ENCODE measurements around the gene SDCBP2. TPM values are rescaled to one million over a fixed set of nuclear protein-coding genes. Genes with fewer than 3 reads are reported as not detected.

The SDCBP2 gene
- polyA plus RNA-seq, 2 of the 4 experiments (the other 2 are of a cell fraction): 0.35 to 0.58 TPM

GRCh38 chr20:1338096-1338495 is 9.2 kb upstream of the SDCBP2 start (continued):
- TF ChIP-seq RFX5 (IDR thresholded peaks at IDR 0.05): no peak

GRCh38 chr20:1337441-1337840 is 8.5 kb upstream of the SDCBP2 start:
- TF ChIP-seq ZSCAN20 (CRISPR knock-in tag; IDR thresholded peaks at IDR 0.05) (no peak), ESRRA (IDR thresholded peaks at IDR 0.05; ENCODE audit: borderline replicate concordance, low read length) (no peak), JUNB (IDR thresholded peaks at IDR 0.05) (no peak), FOSL2 (IDR thresholded peaks at IDR 0.05) (no peak), FOSL2 (CRISPR knock-in tag; IDR thresholded peaks at IDR 0.05) (no peak)
- H3K9me3 ChIP-seq: no peaks in the 10 kb centered on the region
- ChIA-PET CTCF (interaction anchor here (1.2 to 1.5 kb wide), 3 partner anchors 10 to 47 kb away, joined by 3 to 4 read pairs (median 3); no protein-coding TSS in a partner anchor), POLR2A (no interaction called here)
- no peak overlapping the region for H3K27ac ChIP-seq
- no peak for FAIRE-seq
- ATAC-seq: no peak
- WGBS (ENCODE audit: missing lambda C conversion rate): 82% methylated on average over 5 of the region's 5 CpGs
- no peak overlapping the region for H3K4me2 ChIP-seq
- H3K4me3 ChIP-seq: no peak overlapping the region
- H3K4me1 ChIP-seq: peaks cover 5% of the 10 kb centered on the region; the same call in 2 of the 3 replicates
- no peak for DNase-seq (ENCODE audit: low read depth in 1 of 2, low spot score in 1 of 2)

GRCh38 chr20:1336699-1337367 is 7.9 kb upstream of the SDCBP2 start:
- ATAC-seq (no peak), FAIRE-seq (no peak), DNase-seq (ENCODE audit: low read depth in 1 of 2, low spot score in 1 of 2) (no peak)
- H3K27ac ChIP-seq: no peak overlapping the region
- H3K4me3 ChIP-seq: no peak overlapping the region
- H3K4me1 ChIP-seq: peaks cover 5% of the 10 kb centered on the region; the same call in 2 of the 3 replicates
- H3K9me3 ChIP-seq: no peaks in the 10 kb centered on the region
- POLR2A ChIA-PET: interaction anchor here (0.8 kb wide), 1 partner anchor 11 kb away, joined by 3 read pairs; no protein-coding TSS in a partner anchor
- WGBS (ENCODE audit: missing lambda C conversion rate): 86% methylated on average over 14 of the region's 14 CpGs
- TF ChIP-seq USF2 (IDR thresholded peaks at IDR 0.05) (no peak), ATOH8 (CRISPR knock-in tag; IDR thresholded peaks at IDR 0.05; ENCODE audit: low read depth) (no peak), FOSB (CRISPR knock-in tag; IDR thresholded peaks at IDR 0.05) (no peak), BHLHE40 (IDR thresholded peaks at IDR 0.05; ENCODE audit: low read depth, low read length) (no peak), EP300 (IDR thresholded peaks at IDR 0.05) (no peak), CBX2 (IDR thresholded peaks at IDR 0.05; ENCODE audit: borderline replicate concordance, low read depth) (no peak), FOXS1 (CRISPR knock-in tag; IDR thresholded peaks at IDR 0.05) (no peak), ZC3H11A (IDR thresholded peaks at IDR 0.05) (no peak), PHF8 (IDR thresholded peaks at IDR 0.05; ENCODE audit: borderline replicate concordance, low read depth) (no peak), CBX8 (IDR thresholded peaks at IDR 0.05) (no peak)
- CTCF ChIA-PET: interaction anchor here (0.9 to 1.6 kb wide), 4 partner anchors 37 to 167 kb away, joined by 3 to 5 read pairs (median 4); no protein-coding TSS in a partner anchor
- no peak overlapping the region for H3K4me2 ChIP-seq

GRCh38 chr20:1335961-1336698 is 7.2 kb upstream of the SDCBP2 start:
- ATAC-seq (no peak), FAIRE-seq (no peak), DNase-seq (ENCODE audit: low read depth in 1 of 2, low spot score in 1 of 2) (no peak)
- H3K4me1 ChIP-seq: peaks cover 5% of the 10 kb centered on the region; the same call in 2 of the 3 replicates
- no peak overlapping the region for H3K4me2 ChIP-seq
- H3K4me3 ChIP-seq: no peak overlapping the region
- 91% methylated on average over 6 of the region's 6 CpGs for WGBS (ENCODE audit: missing lambda C conversion rate)
- no peak overlapping the region for H3K27ac ChIP-seq
- H3K9me3 ChIP-seq: no peaks in the 10 kb centered on the region
- ChIA-PET CTCF (interaction anchor here (0.9 to 1.6 kb wide), 5 partner anchors 38 to 168 kb away, joined by 3 to 5 read pairs (median 3); no protein-coding TSS in a partner anchor), POLR2A (interaction anchor here (0.8 kb wide), 1 partner anchor 11 kb away, joined by 3 read pairs; no protein-coding TSS in a partner anchor)
- TF ChIP-seq REST (IDR thresholded peaks at IDR 0.05) (no peak), SMC3 (IDR thresholded peaks at IDR 0.05) (no peak), JUN (IDR thresholded peaks at IDR 0.05) (no peak), ZSCAN20 (CRISPR knock-in tag; IDR thresholded peaks at IDR 0.05) (no peak), FOSL2 (IDR thresholded peaks at IDR 0.05) (no peak), FOSL2 (CRISPR knock-in tag; IDR thresholded peaks at IDR 0.05) (no peak), HOXA7 (CRISPR knock-in tag; IDR thresholded peaks at IDR 0.05) (no peak), EP300 (IDR thresholded peaks at IDR 0.05) (no peak), RARB (CRISPR knock-in tag; IDR thresholded peaks at IDR 0.05) (no peak), POLR2A (IDR thresholded peaks at IDR 0.05; ENCODE audit: low read length) (no peak)
